Measurements from ENCODE around the gene ECE1. TPM values are rescaled to one million over a fixed set of nuclear protein-coding genes. Genes with fewer than 3 reads are reported as not detected.

Gene ECE1
- total and polyA plus RNA-seq, 2 donors (not counting 3 experiments of a cell fraction or from before 2014, with no cell fraction given) = 437 to 562 TPM

GRCh38 chr1:21292984-21293536, 2.8 kb upstream of the ECE1 start:
- TF ChIP-seq FOS (IDR thresholded peaks at IDR 0.05; ENCODE audit: borderline replicate concordance, insufficient read depth, low read length) (no peak), POLR2A (IDR thresholded peaks at IDR 0.05; ENCODE audit: low read depth, low read length) (no peak), POLR2AphosphoS5 (IDR thresholded peaks at IDR 0.05; ENCODE audit: insufficient read depth, low read depth, low read length) (no peak), MAX (IDR thresholded peaks at IDR 0.05; ENCODE audit: insufficient read depth, insufficient read length) (no peak), EZH2 (IDR thresholded peaks at IDR 0.05; ENCODE audit: borderline replicate concordance, low read depth, low read length, severe bottlenecking) (no peak), JUN (IDR thresholded peaks at IDR 0.05; ENCODE audit: borderline replicate concordance, insufficient read depth, insufficient read length, low read depth) (no peak), GATA2 (IDR thresholded peaks at IDR 0.05; ENCODE audit: insufficient read depth, insufficient read length, low read depth, low read length) (no peak)
- TF ChIP-seq, protein P1, sequence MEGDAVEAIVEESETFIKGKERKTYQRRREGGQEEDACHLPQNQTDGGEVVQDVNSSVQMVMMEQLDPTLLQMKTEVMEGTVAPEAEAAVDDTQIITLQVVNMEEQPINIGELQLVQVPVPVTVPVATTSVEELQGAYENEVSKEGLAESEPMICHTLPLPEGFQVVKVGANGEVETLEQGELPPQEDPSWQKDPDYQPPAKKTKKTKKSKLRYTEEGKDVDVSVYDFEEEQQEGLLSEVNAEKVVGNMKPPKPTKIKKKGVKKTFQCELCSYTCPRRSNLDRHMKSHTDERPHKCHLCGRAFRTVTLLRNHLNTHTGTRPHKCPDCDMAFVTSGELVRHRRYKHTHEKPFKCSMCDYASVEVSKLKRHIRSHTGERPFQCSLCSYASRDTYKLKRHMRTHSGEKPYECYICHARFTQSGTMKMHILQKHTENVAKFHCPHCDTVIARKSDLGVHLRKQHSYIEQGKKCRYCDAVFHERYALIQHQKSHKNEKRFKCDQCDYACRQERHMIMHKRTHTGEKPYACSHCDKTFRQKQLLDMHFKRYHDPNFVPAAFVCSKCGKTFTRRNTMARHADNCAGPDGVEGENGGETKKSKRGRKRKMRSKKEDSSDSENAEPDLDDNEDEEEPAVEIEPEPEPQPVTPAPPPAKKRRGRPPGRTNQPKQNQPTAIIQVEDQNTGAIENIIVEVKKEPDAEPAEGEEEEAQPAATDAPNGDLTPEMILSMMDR (IDR thresholded peaks at IDR 0.05; ENCODE audit: extremely low read depth in 1 of 2, insufficient read depth in 1 of 2, low read depth in 1 of 2, low read length in 2 of 2) = no peak
- Histone ChIP-seq H3K9me3 (replicated peaks; ENCODE audit: control insufficient read depth, insufficient read depth, low read length) (no peaks in the 10 kb centered on the region), H3K4me1 (ENCODE audit: control insufficient read depth, extremely low read depth, insufficient read depth, low read length) (peaks cover 37% of the 10 kb centered on the region), H3K27ac (ENCODE audit: insufficient read depth, low read depth, low read length) (no peak overlapping the region), H2AFZ (ENCODE audit: low read depth, low read length) (no peak overlapping the region), H3K9me1 (replicated peaks; ENCODE audit: control insufficient read depth, extremely low read depth, insufficient read depth, low read length) (no peaks in the 10 kb centered on the region), H3K27me3 (ENCODE audit: control insufficient read depth in 2 of 2, insufficient read depth in 2 of 2, low read length in 2 of 2) (no peaks in the 10 kb centered on the region), H3K36me3 (ENCODE audit: control insufficient read depth in 2 of 2, extremely low read depth in 1 of 2, insufficient read depth in 2 of 2, low read length in 2 of 2) (no peaks in the 10 kb centered on the region), H4K20me1 (replicated peaks; ENCODE audit: control insufficient read depth, extremely low read depth, insufficient read depth, low read length) (no peaks in the 10 kb centered on the region), H3K4me3 (replicated peaks in 1 of 3; ENCODE audit: insufficient read depth in 1 of 3, low read depth in 1 of 3, low read length in 3 of 3) (no peak overlapping the region), H3K79me2 (ENCODE audit: control insufficient read depth, insufficient read depth, low read length) (peaks cover 57% of the 10 kb centered on the region), H3K9ac (replicated peaks; ENCODE audit: extremely low read depth, insufficient read depth, low read length) (no peak overlapping the region), H3K4me2 (ENCODE audit: insufficient read depth, low read length) (no peak overlapping the region)
- BruUV-seq (replicated peaks) = no TSS peak
- dilution Hi-C loops (cut with MboI; ENCODE audit: extremely low pct_ligation_motif_present, low sequenced_read_pairs) (no loop called here), intact Hi-C loops (cut with micrococcal nuclease) (no loop called here)
- no peak for DNase-seq (ENCODE audit: low read depth, low spot score)
- CTCF ChIA-PET = interaction anchor here (0.8 to 5.3 kb wide), 6 partner anchors 13 to 52 kb away, joined by 4 to 34 read pairs (median 6); no protein-coding TSS in a partner anchor
- POLR2A ChIA-PET = no interaction called here
- FAIRE-seq = no peak
